DND-41 (cell line): ENCODE measurements around the gene BACH2.

Source experiments
- ATAC-seq: fragments of 200-7000 bp; cut with Tn5 transposase; 3 replicates; pipeline ENCODE4 v1.9.1; 2021; ENCODE audit warnings: low read depth; ENCODE audit not compliant: insufficient read depth
- DNase-seq: peaks from one replicate; pipeline ENCODE4 v3.0.0-alpha.2; 2020
- H2AFZ ChIP-seq: 2 replicates; pipeline ENCODE4 v1.6.0; 2012; ENCODE audit warnings: low read depth, low read length
- H3K27ac ChIP-seq: 2 replicates; pipeline ENCODE4 v1.5.1; 2012; ENCODE audit warnings: low read length, inconsistent platforms
- H3K27me3 ChIP-seq: fragments of 200-600 bp; sonication (generic); 2 replicates; pipeline ENCODE4 v1.6.0; 2012; ENCODE audit warnings: low read length, mild to moderate bottlenecking, inconsistent platforms; ENCODE audit not compliant: insufficient read depth, poor library complexity
- H3K36me3 ChIP-seq: 2 replicates; pipeline ENCODE4 v1.5.1; 2012; ENCODE audit warnings: low read length, inconsistent platforms; ENCODE audit not compliant: insufficient read depth
- H3K4me1 ChIP-seq: 2 replicates; pipeline ENCODE4 v1.5.1; 2012; ENCODE audit warnings: mild to moderate bottlenecking, low read length; ENCODE audit not compliant: insufficient read depth
- H3K4me2 ChIP-seq: 2 replicates; pipeline ENCODE4 v1.6.0; 2012; ENCODE audit warnings: mild to moderate bottlenecking, moderate library complexity, low read length, inconsistent platforms; ENCODE audit not compliant: insufficient read depth
- H3K4me3 ChIP-seq, 2 experiments: fragments of 200-600 bp in 1 of 2; shearing (Covaris generic) in 1 of 2; 2 replicates each; pipeline ENCODE4 v1.5.1; 2012 to 2016; ENCODE audit warnings: inconsistent platforms in 2 of 2, low read length in 2 of 2, mild to moderate bottlenecking in 2 of 2, low read depth in 1 of 2, moderate library complexity in 1 of 2
- H3K79me2 ChIP-seq: 2 replicates; pipeline ENCODE4 v1.6.0; 2012; ENCODE audit warnings: low read length, inconsistent platforms; ENCODE audit not compliant: insufficient read depth
- H3K9ac ChIP-seq: 2 replicates; pipeline ENCODE4 v1.6.0; 2012; ENCODE audit warnings: low read depth, mild to moderate bottlenecking, inconsistent platforms, low read length, moderate library complexity
- H3K9me3 ChIP-seq: 2 replicates; pipeline ENCODE4 v1.5.1; 2012; ENCODE audit warnings: low read length, moderate library complexity, mild to moderate bottlenecking, inconsistent platforms; ENCODE audit not compliant: insufficient read depth, severe bottlenecking
- H4K20me1 ChIP-seq: 2 replicates; pipeline ENCODE4 v1.6.0; 2012; ENCODE audit warnings: low read length; ENCODE audit not compliant: insufficient read depth
- CTCF ChIP-seq: IDR thresholded peaks from 2 replicates; pipeline ENCODE4 v1.5.1; 2012; ENCODE audit warnings: borderline replicate concordance, low read length, moderate library complexity, mild to moderate bottlenecking; ENCODE audit not compliant: poor library complexity, severe bottlenecking; ENCODE audit errors: extremely low read depth
- EZH2 ChIP-seq: IDR thresholded peaks from 3 replicates; pipeline ENCODE4 v1.6.1; 2012; ENCODE audit warnings: borderline replicate concordance, low read depth, mild to moderate bottlenecking, moderate library complexity, low read length, inconsistent platforms; ENCODE audit not compliant: severe bottlenecking

The BACH2 gene

DNA sequence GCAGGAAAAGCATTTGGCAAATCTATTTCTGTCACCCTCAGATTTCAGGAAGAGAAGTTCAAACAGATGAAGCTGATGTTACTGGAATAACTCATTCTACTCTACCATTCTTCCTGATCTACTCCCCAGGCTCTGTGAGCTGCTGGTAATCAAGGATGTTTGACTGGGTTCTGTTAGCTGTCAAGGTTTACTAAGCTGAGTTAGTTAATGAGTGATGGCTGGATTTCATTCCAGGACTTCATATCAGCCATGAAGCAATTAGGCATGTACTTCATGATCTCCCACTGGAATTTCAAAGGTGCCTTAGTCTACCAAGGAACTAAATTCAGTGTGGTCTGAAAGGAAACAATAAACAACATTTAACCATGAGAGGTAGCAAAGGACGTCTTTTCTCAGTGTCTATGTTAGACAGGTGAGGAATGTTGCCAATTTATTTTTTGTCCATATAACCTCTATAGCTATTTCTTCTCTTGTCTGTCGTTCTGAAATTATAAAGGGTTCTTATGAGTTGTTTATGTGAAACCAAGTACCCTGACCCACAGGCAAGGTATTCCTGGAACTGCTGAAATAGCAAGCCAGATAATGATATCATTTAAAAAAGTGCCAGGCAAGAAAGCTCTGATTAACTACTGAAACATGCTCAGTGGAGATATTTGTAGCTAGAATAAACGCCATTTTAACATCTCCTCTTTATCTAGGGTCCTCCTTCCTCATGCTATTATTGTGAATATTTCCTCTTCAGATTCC lies 112.9 kb downstream of the BACH2 start:
- Histone ChIP-seq H3K4me1 (peaks cover 2% of the 10 kb centered on the region), H3K4me2 (no peak overlapping the region), H3K27me3 (no peaks in the 10 kb centered on the region), H3K79me2 (no peaks in the 10 kb centered on the region), H4K20me1 (no peaks in the 10 kb centered on the region; the same call in 1 of the 2 replicates), H3K9ac (no peak overlapping the region), H3K36me3 (no peaks in the 10 kb centered on the region), H3K9me3 (no peaks in the 10 kb centered on the region), H2AFZ (no peak overlapping the region), H3K27ac (no peak overlapping the region), H3K4me3 (no peak overlapping the region)
- DNase-seq (no peak), ATAC-seq (no peak)
- TF ChIP-seq CTCF = no peak
- TF ChIP-seq EZH2 = no peak

- Histone ChIP-seq H3K79me2 (no peaks in the 10 kb centered on the region), H3K27ac (no peak overlapping the region), H3K4me1 (peaks cover 17% of the 10 kb centered on the region), H3K27me3 (no peaks in the 10 kb centered on the region), H3K4me3 (no peak overlapping the region), H3K4me2 (no peak overlapping the region), H3K9me3 (no peaks in the 10 kb centered on the region), H3K36me3 (no peaks in the 10 kb centered on the region), H3K9ac (no peak overlapping the region), H2AFZ (no peak overlapping the region), H4K20me1 (no peaks in the 10 kb centered on the region)
- no peak for ATAC-seq
- no peak for DNase-seq
- TF ChIP-seq EZH2 (no peak), CTCF (no peak)
Observed at GRCh38 chr6:90180526-90180925, 116.1 kb downstream of the BACH2 start.

DNA sequence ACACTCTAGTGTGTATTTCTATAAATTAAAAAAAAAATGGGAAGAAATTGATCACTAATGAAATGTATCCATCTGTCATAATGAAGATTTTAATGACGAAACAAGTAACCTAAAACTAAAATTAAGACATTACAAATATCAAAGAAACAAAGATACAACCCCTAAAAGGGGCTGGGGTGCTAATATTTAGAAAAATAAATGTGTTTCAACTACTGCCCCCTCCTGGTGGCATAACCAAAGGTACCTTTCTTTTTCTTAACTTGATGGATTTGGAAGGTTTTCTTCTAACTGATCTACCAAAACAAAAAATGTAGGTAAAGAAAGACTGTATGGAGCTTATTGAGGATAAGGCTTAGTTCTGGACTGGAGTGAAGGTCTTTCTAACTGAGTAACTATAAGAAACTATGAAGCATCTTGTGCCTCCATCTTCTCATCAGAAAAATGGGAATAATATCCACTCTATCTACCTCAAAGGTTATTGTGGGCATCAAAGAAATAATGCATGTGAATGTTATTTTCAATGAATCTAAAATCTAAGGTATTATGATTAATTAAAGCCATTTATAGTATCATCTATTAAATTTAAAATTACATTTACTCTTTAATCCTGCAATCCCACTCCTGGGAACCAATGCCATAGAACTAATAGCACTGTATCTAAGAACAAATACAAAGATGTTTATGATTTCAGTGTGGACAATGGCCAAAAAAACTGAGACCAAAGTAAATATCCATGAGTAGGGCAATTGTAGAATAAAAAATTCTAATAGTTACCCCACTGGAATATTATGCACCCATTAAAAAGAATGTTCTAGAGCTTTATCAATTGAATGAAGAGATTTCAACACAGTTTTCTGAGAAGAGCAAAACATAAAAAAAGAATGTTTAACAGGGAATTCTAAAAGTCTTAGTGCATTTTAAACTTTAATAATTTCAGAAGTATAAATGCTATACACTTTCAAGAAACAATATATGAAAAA lies 117.2 kb downstream of the BACH2 start:
- no peaks in the 10 kb centered on the region for H3K36me3 ChIP-seq
- no peaks in the 10 kb centered on the region for H3K27me3 ChIP-seq
- no peak overlapping the region for H3K27ac ChIP-seq
- H2AFZ ChIP-seq = no peak overlapping the region
- ATAC-seq (no peak), DNase-seq (no peak)
- no peaks in the 10 kb centered on the region for H3K9me3 ChIP-seq
- no peak overlapping the region for H3K4me3 ChIP-seq
- H3K9ac ChIP-seq = no peak overlapping the region
- peaks cover 17% of the 10 kb centered on the region for H3K4me1 ChIP-seq
- no peaks in the 10 kb centered on the region for H3K79me2 ChIP-seq
- no peak overlapping the region for H3K4me2 ChIP-seq
- peak; percentile 53 for TF ChIP-seq CTCF
- TF ChIP-seq EZH2 = no peak
- no peaks in the 10 kb centered on the region for H4K20me1 ChIP-seq
